LNCAP (cell line): ENCODE results near the gene ZNF385D.

Source experiments
- CTCF ChIP-seq: fragments of 450-650 bp; IDR thresholded peaks from 2 replicates; pipeline ENCODE4 v1.5.1; 2017; ENCODE audit warnings: mild to moderate bottlenecking

ZNF385D gene

GRCh38 chr3:21390856-21391255, 360.2 kb downstream of the ZNF385D start:
- TF ChIP-seq CTCF: no peak

GRCh38 chr3:21390136-21390535, 360.9 kb downstream of the ZNF385D start:
- no peak for TF ChIP-seq CTCF

- no peak for TF ChIP-seq CTCF
Observed at GRCh38 chr3:21377071-21377769, 373.8 kb downstream of the ZNF385D start.

GRCh38 chr3:21372316-21372715, 378.7 kb downstream of the ZNF385D start:
- TF ChIP-seq CTCF: no peak
